Measurements from ENCODE around the gene RAB6B.

The RAB6B gene

GRCh38 chr3:133832802-133833144, 62.9 kb downstream of the RAB6B start:
- DNase-seq (ENCODE audit: extremely low spot score), result no peak
- POLR2A ChIA-PET, result interaction anchor here (0.9 kb wide), 1 partner anchor 9 kb away, joined by 3 read pairs; no protein-coding TSS in a partner anchor
- CTCF ChIA-PET, result interaction anchor here (0.9 to 2.4 kb wide), 4 partner anchors 15 to 379 kb away, joined by 3 to 14 read pairs (median 4); no protein-coding TSS in a partner anchor

DNA sequence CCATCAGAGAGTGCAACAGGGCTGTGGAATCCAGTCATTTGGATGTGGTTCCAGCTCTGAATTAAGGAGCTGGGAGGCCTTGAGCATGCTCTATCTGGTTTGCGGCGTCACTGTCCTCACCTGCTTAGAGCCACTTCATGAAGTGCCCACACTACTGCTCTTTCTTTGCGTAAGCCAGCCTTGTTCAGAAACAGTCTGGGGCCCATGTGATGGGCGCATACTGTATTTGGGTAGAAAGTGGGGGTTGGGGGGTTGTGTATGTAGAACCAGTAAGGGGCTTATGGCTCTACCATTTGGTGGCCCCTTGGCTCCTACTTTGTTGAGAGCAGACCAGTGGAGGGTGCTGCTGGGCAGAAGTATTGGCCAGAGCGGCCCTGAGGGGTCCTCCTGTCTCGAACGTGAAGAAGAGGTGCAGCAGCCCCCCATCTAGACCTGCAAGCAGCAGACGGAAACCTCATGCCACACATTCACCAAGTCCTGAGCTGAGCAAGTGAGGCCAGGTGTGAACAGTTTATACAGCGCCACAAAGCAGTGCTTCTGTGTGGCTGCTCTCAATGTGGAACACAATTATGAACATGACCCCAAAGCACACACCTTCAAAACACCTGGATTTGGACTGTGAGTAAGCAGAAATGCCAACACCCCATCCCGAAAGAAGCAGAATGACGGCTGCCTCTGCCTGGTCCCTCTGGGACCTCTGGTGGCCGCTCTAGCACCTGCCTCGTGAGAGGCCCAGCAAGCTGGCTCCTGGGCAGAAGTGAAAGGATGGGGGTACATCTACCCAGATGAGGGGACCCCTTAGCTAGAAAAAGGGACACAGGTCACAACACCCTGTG, 63.5 kb downstream of the RAB6B start:
- no peak for DNase-seq (ENCODE audit: extremely low spot score)
- TF ChIP-seq, protein P1, sequence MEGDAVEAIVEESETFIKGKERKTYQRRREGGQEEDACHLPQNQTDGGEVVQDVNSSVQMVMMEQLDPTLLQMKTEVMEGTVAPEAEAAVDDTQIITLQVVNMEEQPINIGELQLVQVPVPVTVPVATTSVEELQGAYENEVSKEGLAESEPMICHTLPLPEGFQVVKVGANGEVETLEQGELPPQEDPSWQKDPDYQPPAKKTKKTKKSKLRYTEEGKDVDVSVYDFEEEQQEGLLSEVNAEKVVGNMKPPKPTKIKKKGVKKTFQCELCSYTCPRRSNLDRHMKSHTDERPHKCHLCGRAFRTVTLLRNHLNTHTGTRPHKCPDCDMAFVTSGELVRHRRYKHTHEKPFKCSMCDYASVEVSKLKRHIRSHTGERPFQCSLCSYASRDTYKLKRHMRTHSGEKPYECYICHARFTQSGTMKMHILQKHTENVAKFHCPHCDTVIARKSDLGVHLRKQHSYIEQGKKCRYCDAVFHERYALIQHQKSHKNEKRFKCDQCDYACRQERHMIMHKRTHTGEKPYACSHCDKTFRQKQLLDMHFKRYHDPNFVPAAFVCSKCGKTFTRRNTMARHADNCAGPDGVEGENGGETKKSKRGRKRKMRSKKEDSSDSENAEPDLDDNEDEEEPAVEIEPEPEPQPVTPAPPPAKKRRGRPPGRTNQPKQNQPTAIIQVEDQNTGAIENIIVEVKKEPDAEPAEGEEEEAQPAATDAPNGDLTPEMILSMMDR (IDR thresholded peaks at IDR 0.05; ENCODE audit: control extremely low read depth, extremely low read depth, low read depth, missing control alignments), result peak; percentile 19
- ChIA-PET CTCF (interaction anchor here (0.9 to 2.4 kb wide), 4 partner anchors 15 to 379 kb away, joined by 3 to 14 read pairs (median 4); no protein-coding TSS in a partner anchor), POLR2A (no interaction called here)

More at GRCh38 chr3:133832802-133833144, 62.9 kb downstream of the RAB6B start:
- TF ChIP-seq, protein P1 (IDR thresholded peaks at IDR 0.05; ENCODE audit: control extremely low read depth, extremely low read depth, low read depth, missing control alignments), result no peak

- TF ChIP-seq, protein P1 (IDR thresholded peaks at IDR 0.05; ENCODE audit: control extremely low read depth, extremely low read depth, low read depth, missing control alignments), result no peak
- ChIA-PET POLR2A (no interaction called here), CTCF (interaction anchor here (1.1 kb wide), 1 partner anchor 12 kb away, joined by 6 read pairs; no protein-coding TSS in a partner anchor)
- no peak for DNase-seq (ENCODE audit: extremely low spot score)
These were observed 65.6 kb downstream of the RAB6B start for GRCh38 chr3:133830071-133830470.

DNA sequence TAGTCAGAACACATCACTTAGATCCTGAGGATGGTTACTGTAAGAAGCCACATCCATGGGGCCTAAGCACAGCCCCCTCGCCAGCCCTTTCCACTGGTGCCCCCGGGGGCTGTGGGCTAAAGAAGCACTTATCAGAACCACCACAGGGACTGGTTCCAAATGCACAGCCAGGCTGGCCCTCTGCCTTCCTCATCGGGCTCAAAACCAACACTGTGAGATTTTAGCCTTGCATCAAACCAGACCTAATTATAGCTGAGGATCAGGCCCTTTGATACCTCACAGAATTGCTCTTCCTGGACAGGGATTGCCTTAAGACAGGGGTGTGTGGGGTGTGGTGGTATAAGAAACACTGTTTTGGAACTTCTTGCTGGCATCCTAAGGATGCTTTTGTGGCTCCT, 66.4 kb downstream of the RAB6B start:
- TF ChIP-seq, protein P1 (IDR thresholded peaks at IDR 0.05; ENCODE audit: control extremely low read depth, extremely low read depth, low read depth, missing control alignments), result no peak
- ChIA-PET POLR2A (no interaction called here), CTCF (interaction anchor here (2.1 kb wide), 1 partner anchor 11 kb away, joined by 6 read pairs; no protein-coding TSS in a partner anchor)
- no peak for DNase-seq (ENCODE audit: extremely low spot score)

GRCh38 chr3:133828576-133829309, 66.9 kb downstream of the RAB6B start:
- POLR2A ChIA-PET, result no interaction called here
- CTCF ChIA-PET, result interaction anchor here (2.1 kb wide), 1 partner anchor 11 kb away, joined by 6 read pairs; no protein-coding TSS in a partner anchor
- TF ChIP-seq, protein P1 (IDR thresholded peaks at IDR 0.05; ENCODE audit: control extremely low read depth, extremely low read depth, low read depth, missing control alignments), result no peak

GRCh38 chr3:133827684-133828083, 68.0 kb downstream of the RAB6B start:
- ChIA-PET POLR2A (interaction anchor here (0.6 kb wide), 1 partner anchor 12 kb away, joined by 8 read pairs; no protein-coding TSS in a partner anchor), CTCF (interaction anchor here (2.1 kb wide), 1 partner anchor 10 kb away, joined by 6 read pairs; no protein-coding TSS in a partner anchor)
- TF ChIP-seq, protein P1 (IDR thresholded peaks at IDR 0.05; ENCODE audit: control extremely low read depth, extremely low read depth, low read depth, missing control alignments), result no peak
- no peak for DNase-seq (ENCODE audit: extremely low spot score)

More at GRCh38 chr3:133828576-133829309, 66.9 kb downstream of the RAB6B start:
- DNase-seq (ENCODE audit: extremely low spot score), result no peak
